Calu3 (cell line): ENCODE data around the gene EGR4. TPM values are rescaled to one million over a fixed set of nuclear protein-coding genes. Genes with fewer than 3 reads are reported as not detected.

ENCODE experiments used
- BruUV-seq: library from RNA; stranded (reverse); fragments of 400-500 nt; replicated peaks from 2 replicates; lab custom pipeline; 2021; lab: Mats Ljungman, UMichigan
- CTCF ChIA-PET: fragments of 300-600 bp; sonication (Branson Sonifier 250); formaldehyde crosslinking; loops from one replicate; lab custom pipeline; 2022; ENCODE audit warnings: antibody characterized with exemption; lab: Charles Lee
- DNase-seq: peaks from one replicate; pipeline ENCODE4 v3.0.0; 2022
- H3K27ac Mint-ChIP-seq: one replicate; pipeline ENCODE4 v1.8.0; 2022; ENCODE audit warnings: mixed read lengths; ENCODE audit not compliant: unreplicated experiment
- H3K27me3 Mint-ChIP-seq: one replicate; pipeline ENCODE4 v1.8.0; 2022; ENCODE audit warnings: mixed read lengths; ENCODE audit not compliant: unreplicated experiment
- H3K36me3 Mint-ChIP-seq: one replicate; pipeline ENCODE4 v1.8.0; 2022; ENCODE audit warnings: mild to moderate bottlenecking, moderate library complexity, mixed read lengths; ENCODE audit not compliant: insufficient read depth, unreplicated experiment
- H3K4me1 Mint-ChIP-seq: one replicate; pipeline ENCODE4 v1.8.0; 2022; ENCODE audit warnings: mild to moderate bottlenecking, low read depth, mixed read lengths; ENCODE audit not compliant: unreplicated experiment
- H3K4me3 Mint-ChIP-seq: one replicate; pipeline ENCODE4 v1.8.0; 2022; ENCODE audit warnings: mild to moderate bottlenecking, low read depth, moderate library complexity, mixed read lengths; ENCODE audit not compliant: unreplicated experiment
- H3K9me3 Mint-ChIP-seq: one replicate; pipeline ENCODE4 v1.8.0; 2022; ENCODE audit warnings: low read depth, mixed read lengths; ENCODE audit not compliant: unreplicated experiment
- CTCF ChIP-seq: fragments of 200-600 bp; IDR thresholded peaks from one replicate; pipeline ENCODE4 v1.8.0; 2022; ENCODE audit warnings: antibody characterized with exemption; ENCODE audit not compliant: unreplicated experiment
- intact Hi-C: fragments of 100-400 bp; cut with micrococcal nuclease; formaldehyde crosslinking; loops from one replicate; pipeline ENCODE4 v1.10.0; 2022; ENCODE audit not compliant: unreplicated experiment
- total RNA-seq: library from RNA; stranded (reverse); gene quantifications from 2 replicates; pipeline ENCODE4 v1.2.3, GENCODE V29; 2022

Gene EGR4
- total RNA-seq, 1 experiment from 2014 or later, result 0.68 TPM

- CTCF ChIA-PET, result no interaction called here
- no TSS peak for BruUV-seq
- Mint-ChIP-seq H3K36me3 (peaks cover 39% of the 10 kb centered on the region), H3K9me3 (no peaks in the 10 kb centered on the region), H3K27me3 (no peaks in the 10 kb centered on the region), H3K4me1 (no peaks in the 10 kb centered on the region), H3K4me3 (no peak overlapping the region), H3K27ac (no peak overlapping the region)
- intact Hi-C loops, result no loop called here
- no peak for DNase-seq
- TF ChIP-seq CTCF, result no peak
Observed at GRCh38 chr2:73256618-73256922, 36.8 kb downstream of the EGR4 start.

- no peak for TF ChIP-seq CTCF
- Mint-ChIP-seq H3K4me1 (no peaks in the 10 kb centered on the region), H3K27ac (no peak overlapping the region), H3K4me3 (no peak overlapping the region), H3K27me3 (no peaks in the 10 kb centered on the region), H3K36me3 (peaks cover 43% of the 10 kb centered on the region), H3K9me3 (no peaks in the 10 kb centered on the region)
- no TSS peak for BruUV-seq
- intact Hi-C loops, result no loop called here
- CTCF ChIA-PET, result no interaction called here
- no peak for DNase-seq
Observed at GRCh38 chr2:73255907-73256617, 37.3 kb downstream of the EGR4 start.

GRCh38 chr2:73255007-73255644 is 38.2 kb downstream of the EGR4 start:
- BruUV-seq, result no TSS peak
- H3K4me1 Mint-ChIP-seq, result no peaks in the 10 kb centered on the region

GRCh38 chr2:73254343-73255006 is 38.9 kb downstream of the EGR4 start:
- no TSS peak for BruUV-seq
- no peak for TF ChIP-seq CTCF
- H3K27ac Mint-ChIP-seq, result no peak overlapping the region
- H3K36me3 Mint-ChIP-seq, result peaks cover 54% of the 10 kb centered on the region
- no peak overlapping the region for H3K4me3 Mint-ChIP-seq
- H3K9me3 Mint-ChIP-seq, result no peaks in the 10 kb centered on the region
- DNase-seq, result no peak
- intact Hi-C loops, result no loop called here
- no peaks in the 10 kb centered on the region for H3K4me1 Mint-ChIP-seq
- no peaks in the 10 kb centered on the region for H3K27me3 Mint-ChIP-seq
- CTCF ChIA-PET, result interaction anchor here (0.5 to 1.4 kb wide), 2 partner anchors 21 to 624 kb away, joined by 3 to 4 read pairs; partner anchors contain the start of gene CCT7

More at GRCh38 chr2:73255007-73255644, 38.2 kb downstream of the EGR4 start:
- Mint-ChIP-seq H3K27ac (no peak overlapping the region), H3K4me3 (no peak overlapping the region), H3K36me3 (peaks cover 48% of the 10 kb centered on the region), H3K9me3 (no peaks in the 10 kb centered on the region), H3K27me3 (no peaks in the 10 kb centered on the region)
- no peak for TF ChIP-seq CTCF
- no peak for DNase-seq
- intact Hi-C loops, result no loop called here
- CTCF ChIA-PET, result interaction anchor here (1.4 kb wide), 1 partner anchor 21 kb away, joined by 4 read pairs; the partner anchor contains the start of gene CCT7
